ENCODE measurements around the gene IFT88. TPM values are rescaled to one million over a fixed set of nuclear protein-coding genes. Genes with fewer than 3 reads are reported as not detected.

The IFT88 gene
- total RNA-seq, 1 experiment from 2014 or later: 12.1 TPM

DNA sequence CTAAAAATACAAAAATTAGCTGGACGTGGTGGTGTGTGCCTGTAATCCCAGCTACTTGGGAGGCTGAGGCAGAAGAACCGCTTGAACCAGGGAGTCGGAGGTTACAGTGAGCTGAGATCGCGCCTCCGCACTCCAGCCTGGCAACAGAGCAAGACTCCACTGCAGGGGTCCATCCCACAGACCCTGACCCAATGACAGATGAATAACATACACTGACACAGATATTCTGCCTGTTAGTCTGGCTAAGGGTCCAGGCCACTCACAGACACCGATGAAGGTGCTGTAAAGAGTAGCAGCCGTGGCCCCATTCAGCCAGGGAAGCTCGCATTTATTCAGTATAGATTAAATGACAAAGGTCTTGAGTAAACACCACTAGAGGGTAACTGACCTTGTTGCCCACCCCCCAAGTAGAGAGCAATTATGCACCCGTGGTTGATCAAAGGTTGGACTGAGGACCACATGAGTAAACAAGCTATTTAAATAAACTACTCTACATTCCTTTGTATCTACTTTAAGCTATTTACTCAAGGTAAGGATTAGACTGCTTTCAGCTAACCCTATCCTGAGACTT is 32.8 kb upstream of the IFT88 start:
- H3K36me3 Mint-ChIP-seq (ENCODE audit: insufficient read depth, unreplicated experiment): no peaks in the 10 kb centered on the region
- ChIA-PET CTCF (no interaction called here), POLR2A (no interaction called here)

GRCh38 chr13:20536992-20537391 is 30.0 kb upstream of the IFT88 start:
- Mint-ChIP-seq H3K27ac (ENCODE audit: unreplicated experiment) (no peak overlapping the region), H3K4me3 (ENCODE audit: unreplicated experiment) (no peak overlapping the region), H3K27me3 (ENCODE audit: insufficient read depth, unreplicated experiment) (no peaks in the 10 kb centered on the region), H3K36me3 (ENCODE audit: insufficient read depth, unreplicated experiment) (no peaks in the 10 kb centered on the region), H3K9me3 (ENCODE audit: unreplicated experiment) (peaks cover 45% of the 10 kb centered on the region), H3K4me1 (ENCODE audit: low read depth, unreplicated experiment) (no peaks in the 10 kb centered on the region)
- Histone ChIP-seq H3K27me3 (replicated peaks; ENCODE audit: control insufficient read depth, insufficient read depth, low read length) (no peaks in the 10 kb centered on the region), H3K9me3 (peaks cover 28% of the 10 kb centered on the region), H3K4me1 (no peaks in the 10 kb centered on the region), H3K4me3 (ENCODE audit: low read depth, low read length) (no peak overlapping the region), H3K36me3 (ENCODE audit: control insufficient read depth, insufficient read depth, low read length) (no peaks in the 10 kb centered on the region)
- TF ChIP-seq CTCF (IDR thresholded peaks at IDR 0.05; ENCODE audit: insufficient read depth in 1 of 2, low read depth in 1 of 2, low read length in 1 of 2, severe bottlenecking in 1 of 2, unreplicated experiment in 1 of 2): no peak
- BruUV-seq (replicated peaks): no TSS peak
- no peak for DNase-seq
- POLR2A ChIA-PET: no interaction called here
- CTCF ChIA-PET: no interaction called here
- intact Hi-C loops (cut with micrococcal nuclease; ENCODE audit: unreplicated experiment): no loop called here

More for the DNA sequence above, 32.8 kb upstream of the IFT88 start:
- Histone ChIP-seq H3K4me1 (no peaks in the 10 kb centered on the region), H3K36me3 (ENCODE audit: control insufficient read depth, insufficient read depth, low read length) (no peaks in the 10 kb centered on the region), H3K27me3 (replicated peaks; ENCODE audit: control insufficient read depth, insufficient read depth, low read length) (no peaks in the 10 kb centered on the region), H3K9me3 (peaks cover 37% of the 10 kb centered on the region), H3K4me3 (ENCODE audit: low read depth, low read length) (no peak overlapping the region)
- peaks cover 52% of the 10 kb centered on the region for H3K9me3 Mint-ChIP-seq (ENCODE audit: unreplicated experiment)
- TF ChIP-seq CTCF (IDR thresholded peaks at IDR 0.05; ENCODE audit: insufficient read depth in 1 of 2, low read depth in 1 of 2, low read length in 1 of 2, severe bottlenecking in 1 of 2, unreplicated experiment in 1 of 2): no peak
- intact Hi-C loops (cut with micrococcal nuclease; ENCODE audit: unreplicated experiment): no loop called here
- H3K27ac Mint-ChIP-seq (ENCODE audit: unreplicated experiment): no peak overlapping the region
- DNase-seq: peak in 1 of 2 experiments; percentile 27
- no peaks in the 10 kb centered on the region for H3K4me1 Mint-ChIP-seq (ENCODE audit: low read depth, unreplicated experiment)
- H3K27me3 Mint-ChIP-seq (ENCODE audit: insufficient read depth, unreplicated experiment): no peaks in the 10 kb centered on the region
- no TSS peak for BruUV-seq (replicated peaks)
- no peak overlapping the region for H3K4me3 Mint-ChIP-seq (ENCODE audit: unreplicated experiment)

GRCh38 chr13:20544201-20544923 is 22.6 kb upstream of the IFT88 start:
- H3K4me1 ChIP-seq: peaks cover 7% of the 10 kb centered on the region
- POLR2A ChIA-PET: no interaction called here
- no peaks in the 10 kb centered on the region; the same call in 1 of the 2 replicates for H3K9me3 ChIP-seq
- no peak overlapping the region for H3K4me3 Mint-ChIP-seq (ENCODE audit: unreplicated experiment)
- intact Hi-C loops (cut with micrococcal nuclease; ENCODE audit: unreplicated experiment): no loop called here
- H3K27me3 ChIP-seq (replicated peaks; ENCODE audit: control insufficient read depth, insufficient read depth, low read length): no peaks in the 10 kb centered on the region
- CTCF ChIA-PET: no interaction called here
- no peaks in the 10 kb centered on the region for H3K36me3 ChIP-seq (ENCODE audit: control insufficient read depth, insufficient read depth, low read length)
- no TSS peak for BruUV-seq (replicated peaks)
- no peak overlapping the region for H3K4me3 ChIP-seq (ENCODE audit: low read depth, low read length)
- no peaks in the 10 kb centered on the region for H3K9me3 Mint-ChIP-seq (ENCODE audit: unreplicated experiment)
- no peaks in the 10 kb centered on the region for H3K4me1 Mint-ChIP-seq (ENCODE audit: low read depth, unreplicated experiment)
- H3K27ac Mint-ChIP-seq (ENCODE audit: unreplicated experiment): no peak overlapping the region
- no peaks in the 10 kb centered on the region for H3K36me3 Mint-ChIP-seq (ENCODE audit: insufficient read depth, unreplicated experiment)
- no peak for DNase-seq
- no peak for TF ChIP-seq CTCF (IDR thresholded peaks at IDR 0.05; ENCODE audit: insufficient read depth in 1 of 2, low read depth in 1 of 2, low read length in 1 of 2, severe bottlenecking in 1 of 2, unreplicated experiment in 1 of 2)
- H3K27me3 Mint-ChIP-seq (ENCODE audit: insufficient read depth, unreplicated experiment): no peaks in the 10 kb centered on the region

Measured in Caco-2 (cell line).